K562 (cell line): ENCODE measurements around the gene AGK. TPM values are rescaled to one million over a fixed set of nuclear protein-coding genes. Genes with fewer than 3 reads are reported as not detected.

Experiments used
- ARHGAP35 ChIP-seq: fragments of 450-650 bp; IDR thresholded peaks from 2 replicates; pipeline ENCODE4 v1.6.1; 2018; ENCODE audit not compliant: partially characterized antibody
- ARNT ChIP-seq, 2 experiments: fragments of 450-650 bp; IDR thresholded peaks; 2 replicates each; pipeline ENCODE4 v1.6.1; 2016; ENCODE audit warnings: mild to moderate bottlenecking in 1 of 2
- CAMTA2 ChIP-seq: fragments of 250-450 bp; sonication (Bioruptor Pico); conservative IDR thresholded peaks from 2 replicates; pipeline ENCODE4 v1.5.1; 2022
- CBFB ChIP-seq: sonication (generic); formaldehyde crosslinking; IDR thresholded peaks from 2 replicates; pipeline ENCODE4 v1.4.0; 2020; ENCODE audit warnings: mild to moderate bottlenecking, missing genetic modification reagents
- CHD1 ChIP-seq: fragments of 200-600 bp; sonication (generic); IDR thresholded peaks from one replicate; pipeline ENCODE4 v1.6.1; 2012; ENCODE audit warnings: mild to moderate bottlenecking, moderate library complexity, low read length, inconsistent platforms
- HCFC1 ChIP-seq: IDR thresholded peaks from 2 replicates; pipeline ENCODE4 v1.6.1; 2012; ENCODE audit warnings: low read depth, low read length, improper control_type of control experiment
- IFI16 ChIP-seq: fragments of 250-450 bp; sonication (Bioruptor Pico); IDR thresholded peaks from 2 replicates; pipeline ENCODE4 v2.1.2; 2022; ENCODE audit warnings: mild to moderate bottlenecking, inconsistent platforms
- KHSRP ChIP-seq: fragments of 450-650 bp; IDR thresholded peaks from 2 replicates; pipeline ENCODE4 v1.6.1; 2017
- KLF10 ChIP-seq: fragments of 250-450 bp; sonication (Bioruptor Pico); IDR thresholded peaks from 2 replicates; pipeline ENCODE4 v1.6.1; 2021; ENCODE audit warnings: matching md5 sums
- MCM2 ChIP-seq: fragments of 450-650 bp; IDR thresholded peaks from 2 replicates; pipeline ENCODE4 v1.6.1; 2017; ENCODE audit warnings: low read depth, mild to moderate bottlenecking
- MTA3 ChIP-seq: fragments of 450-650 bp; formaldehyde crosslinking; IDR thresholded peaks from 2 replicates; pipeline ENCODE4 v1.6.1; 2017; ENCODE audit warnings: mild to moderate bottlenecking, borderline replicate concordance
- POLR2A ChIP-seq: fragments of 450-650 bp; conservative IDR thresholded peaks from 2 replicates; pipeline ENCODE4 v1.6.1; 2016
- PRPF4 ChIP-seq: fragments of 200-400 bp; formaldehyde crosslinking; IDR thresholded peaks from one replicate; pipeline ENCODE4 v1.6.1; 2017; ENCODE audit warnings: low read length, low read depth, mild to moderate bottlenecking; ENCODE audit not compliant: insufficient read depth, poor library complexity, severe bottlenecking
- RAD51 ChIP-seq: fragments of 450-650 bp; IDR thresholded peaks from 2 replicates; pipeline ENCODE4 v1.7.1; 2016; ENCODE audit warnings: low read depth, mild to moderate bottlenecking, borderline replicate concordance
- SRF ChIP-seq, 2 experiments: fragments of 250-450, 450-650 bp in 1 of 2; sonication (Bioruptor Pico) in 1 of 2; sonication (generic) in 1 of 2; formaldehyde crosslinking; IDR thresholded peaks; 2 replicates each; pipeline versions ENCODE4 v1.5.0 to v1.5.1; 2020 to 2022; ENCODE audit warnings: mild to moderate bottlenecking in 1 of 2, missing genetic modification reagents in 1 of 2
- ZNF57 ChIP-seq: fragments of 450-650 bp; formaldehyde crosslinking; IDR thresholded peaks from 2 replicates; pipeline ENCODE4 v1.4.0; 2020; ENCODE audit warnings: mild to moderate bottlenecking, moderate library complexity
- polyA plus RNA-seq, 8 experiments: library from polyadenylated mRNA; depleted of rRNA in 4 of 8; stranded (reverse) in 5 of 8; unstranded in 3 of 8; fragments of >200 nt; fragmentation: Nextera tagmentation in 2 of 8; fragmentation: Illumina TruSeq in 1 of 8; extraction: Ambion mirVana in 2 of 8; extraction: Trizol in 1 of 8; gene quantifications; 2 replicates each; pipeline versions ENCODE4 v1.2.1 to v1.2.3, GENCODE V29; 2011 to 2014; ENCODE audit warnings: inconsistent platforms in 1 of 8, missing spikeins in 1 of 8
- total RNA-seq, 7 experiments: library from RNA; depleted of rRNA in 6 of 7; stranded (reverse); fragments of >200 nt in 6 of 7; fragmentation: Illumina TruSeq in 2 of 7; extraction: Trizol in 2 of 7; gene quantifications; 2 replicates each; pipeline versions ENCODE4 v1.2.1 to v1.2.3, GENCODE V29; 2011 to 2021; ENCODE audit warnings: low replicate concordance in 1 of 7
- TF ChIP-seq, protein P1 (sequence below): sonication (generic); formaldehyde crosslinking; IDR thresholded peaks from 2 replicates; pipeline ENCODE4 v1.8.0; 2023; ENCODE audit warnings: mild to moderate bottlenecking, missing genetic modification reagents
- TF ChIP-seq, protein P2 (sequence below): fragments of 250-450 bp; sonication (Bioruptor Pico); IDR thresholded peaks from 2 replicates; pipeline ENCODE4 v1.9.0; 2021; ENCODE audit warnings: mild to moderate bottlenecking, inconsistent platforms
- TF ChIP-seq, protein P3 (sequence below): sonication (generic); formaldehyde crosslinking; IDR thresholded peaks from 2 replicates; pipeline ENCODE4 v1.8.1; 2023; ENCODE audit warnings: mild to moderate bottlenecking, missing genetic modification reagents, moderate library complexity
- TF ChIP-seq, protein P4 (sequence below): fragments of 250-450 bp; sonication (Bioruptor Pico); IDR thresholded peaks from 2 replicates; pipeline ENCODE4 v1.9.0; 2021; ENCODE audit warnings: mild to moderate bottlenecking
- TF ChIP-seq, protein P5 (sequence below): fragments of 250-450 bp; sonication (Bioruptor Pico); IDR thresholded peaks from 2 replicates; pipeline ENCODE4 v1.4.0; 2020; ENCODE audit warnings: borderline replicate concordance

AGK gene
- total and polyA plus RNA-seq, 9 of the 15 experiments (the other 6 are each of a cell fraction or from before 2014, with no cell fraction given) = 50.7 to 128 (median 71.8) TPM

DNA sequence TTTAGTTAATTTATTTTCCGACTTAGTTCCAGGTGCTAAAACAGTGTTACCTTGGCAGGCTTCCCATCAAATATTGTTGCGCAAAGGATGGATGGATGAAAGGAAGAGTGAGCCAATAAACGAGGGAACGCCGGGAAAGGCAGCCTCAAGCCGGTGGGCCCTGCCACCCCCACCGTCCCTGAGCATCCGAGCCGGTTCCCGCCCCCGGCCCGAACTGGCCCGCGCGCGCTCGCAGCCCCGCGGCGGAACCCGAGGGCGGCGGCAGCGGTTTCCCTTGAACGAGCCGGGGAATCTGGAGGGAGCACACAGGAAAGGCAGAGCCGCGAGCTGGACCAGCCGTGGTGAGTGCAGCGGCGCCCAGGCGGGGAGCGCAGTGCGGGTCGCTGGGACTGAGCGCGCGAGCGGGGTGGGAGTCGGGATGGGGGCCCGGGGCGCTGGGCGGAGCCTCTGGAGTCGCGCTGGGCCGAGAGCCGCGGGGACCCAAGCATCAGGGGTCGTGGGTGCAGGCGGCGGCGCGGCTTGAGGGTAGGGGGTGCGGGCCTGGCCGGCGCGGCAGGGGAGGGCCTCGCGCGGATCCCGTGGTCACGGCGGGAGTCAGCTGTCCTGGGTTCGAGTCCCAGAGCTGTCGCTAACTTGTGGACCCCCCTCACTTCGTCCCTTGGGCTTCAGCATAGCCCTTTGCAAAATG, at the start of gene AGK (continued):
- TF ChIP-seq MTA3 = peak; percentile 86
- TF ChIP-seq, protein P1, sequence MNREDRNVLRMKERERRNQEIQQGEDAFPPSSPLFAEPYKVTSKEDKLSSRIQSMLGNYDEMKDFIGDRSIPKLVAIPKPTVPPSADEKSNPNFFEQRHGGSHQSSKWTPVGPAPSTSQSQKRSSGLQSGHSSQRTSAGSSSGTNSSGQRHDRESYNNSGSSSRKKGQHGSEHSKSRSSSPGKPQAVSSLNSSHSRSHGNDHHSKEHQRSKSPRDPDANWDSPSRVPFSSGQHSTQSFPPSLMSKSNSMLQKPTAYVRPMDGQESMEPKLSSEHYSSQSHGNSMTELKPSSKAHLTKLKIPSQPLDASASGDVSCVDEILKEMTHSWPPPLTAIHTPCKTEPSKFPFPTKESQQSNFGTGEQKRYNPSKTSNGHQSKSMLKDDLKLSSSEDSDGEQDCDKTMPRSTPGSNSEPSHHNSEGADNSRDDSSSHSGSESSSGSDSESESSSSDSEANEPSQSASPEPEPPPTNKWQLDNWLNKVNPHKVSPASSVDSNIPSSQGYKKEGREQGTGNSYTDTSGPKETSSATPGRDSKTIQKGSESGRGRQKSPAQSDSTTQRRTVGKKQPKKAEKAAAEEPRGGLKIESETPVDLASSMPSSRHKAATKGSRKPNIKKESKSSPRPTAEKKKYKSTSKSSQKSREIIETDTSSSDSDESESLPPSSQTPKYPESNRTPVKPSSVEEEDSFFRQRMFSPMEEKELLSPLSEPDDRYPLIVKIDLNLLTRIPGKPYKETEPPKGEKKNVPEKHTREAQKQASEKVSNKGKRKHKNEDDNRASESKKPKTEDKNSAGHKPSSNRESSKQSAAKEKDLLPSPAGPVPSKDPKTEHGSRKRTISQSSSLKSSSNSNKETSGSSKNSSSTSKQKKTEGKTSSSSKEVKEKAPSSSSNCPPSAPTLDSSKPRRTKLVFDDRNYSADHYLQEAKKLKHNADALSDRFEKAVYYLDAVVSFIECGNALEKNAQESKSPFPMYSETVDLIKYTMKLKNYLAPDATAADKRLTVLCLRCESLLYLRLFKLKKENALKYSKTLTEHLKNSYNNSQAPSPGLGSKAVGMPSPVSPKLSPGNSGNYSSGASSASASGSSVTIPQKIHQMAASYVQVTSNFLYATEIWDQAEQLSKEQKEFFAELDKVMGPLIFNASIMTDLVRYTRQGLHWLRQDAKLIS = peak; percentile 92
- no peak for TF ChIP-seq MCM2
- no peak for TF ChIP-seq PRPF4
- TF ChIP-seq CAMTA2 = no peak
- TF ChIP-seq, protein P2, sequence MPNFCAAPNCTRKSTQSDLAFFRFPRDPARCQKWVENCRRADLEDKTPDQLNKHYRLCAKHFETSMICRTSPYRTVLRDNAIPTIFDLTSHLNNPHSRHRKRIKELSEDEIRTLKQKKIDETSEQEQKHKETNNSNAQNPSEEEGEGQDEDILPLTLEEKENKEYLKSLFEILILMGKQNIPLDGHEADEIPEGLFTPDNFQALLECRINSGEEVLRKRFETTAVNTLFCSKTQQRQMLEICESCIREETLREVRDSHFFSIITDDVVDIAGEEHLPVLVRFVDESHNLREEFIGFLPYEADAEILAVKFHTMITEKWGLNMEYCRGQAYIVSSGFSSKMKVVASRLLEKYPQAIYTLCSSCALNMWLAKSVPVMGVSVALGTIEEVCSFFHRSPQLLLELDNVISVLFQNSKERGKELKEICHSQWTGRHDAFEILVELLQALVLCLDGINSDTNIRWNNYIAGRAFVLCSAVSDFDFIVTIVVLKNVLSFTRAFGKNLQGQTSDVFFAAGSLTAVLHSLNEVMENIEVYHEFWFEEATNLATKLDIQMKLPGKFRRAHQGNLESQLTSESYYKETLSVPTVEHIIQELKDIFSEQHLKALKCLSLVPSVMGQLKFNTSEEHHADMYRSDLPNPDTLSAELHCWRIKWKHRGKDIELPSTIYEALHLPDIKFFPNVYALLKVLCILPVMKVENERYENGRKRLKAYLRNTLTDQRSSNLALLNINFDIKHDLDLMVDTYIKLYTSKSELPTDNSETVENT (CRISPR knock-in tag) = peak; percentile 84
- no peak for TF ChIP-seq ARHGAP35
- TF ChIP-seq RAD51 = no peak
- TF ChIP-seq SRF (CRISPR knock-in tag; IDR thresholded peaks at IDR 0.05) = peak in 1 of 2 experiments; percentile 6; a peak in 1 of 4 replicates
- TF ChIP-seq CHD1 = peak; percentile 63
- no peak; the same call in 1 of the 2 replicates for TF ChIP-seq CBFB
- TF ChIP-seq ARNT (IDR thresholded peaks at IDR 0.05) = no peak
- no peak for TF ChIP-seq KHSRP
- TF ChIP-seq IFI16 = no peak
- TF ChIP-seq KLF10 (CRISPR knock-in tag) = no peak
- peak; percentile 97 for TF ChIP-seq POLR2A
- TF ChIP-seq HCFC1 = peak; percentile 85
- TF ChIP-seq ZNF57 (CRISPR knock-in tag) = no peak
- TF ChIP-seq, protein P3, sequence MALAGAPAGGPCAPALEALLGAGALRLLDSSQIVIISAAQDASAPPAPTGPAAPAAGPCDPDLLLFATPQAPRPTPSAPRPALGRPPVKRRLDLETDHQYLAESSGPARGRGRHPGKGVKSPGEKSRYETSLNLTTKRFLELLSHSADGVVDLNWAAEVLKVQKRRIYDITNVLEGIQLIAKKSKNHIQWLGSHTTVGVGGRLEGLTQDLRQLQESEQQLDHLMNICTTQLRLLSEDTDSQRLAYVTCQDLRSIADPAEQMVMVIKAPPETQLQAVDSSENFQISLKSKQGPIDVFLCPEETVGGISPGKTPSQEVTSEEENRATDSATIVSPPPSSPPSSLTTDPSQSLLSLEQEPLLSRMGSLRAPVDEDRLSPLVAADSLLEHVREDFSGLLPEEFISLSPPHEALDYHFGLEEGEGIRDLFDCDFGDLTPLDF (CRISPR knock-in tag) = peak; percentile 92
- TF ChIP-seq, protein P4, sequence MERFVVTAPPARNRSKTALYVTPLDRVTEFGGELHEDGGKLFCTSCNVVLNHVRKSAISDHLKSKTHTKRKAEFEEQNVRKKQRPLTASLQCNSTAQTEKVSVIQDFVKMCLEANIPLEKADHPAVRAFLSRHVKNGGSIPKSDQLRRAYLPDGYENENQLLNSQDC (CRISPR knock-in tag) = no peak; the same call in 1 of the 2 replicates
- TF ChIP-seq, protein P5, sequence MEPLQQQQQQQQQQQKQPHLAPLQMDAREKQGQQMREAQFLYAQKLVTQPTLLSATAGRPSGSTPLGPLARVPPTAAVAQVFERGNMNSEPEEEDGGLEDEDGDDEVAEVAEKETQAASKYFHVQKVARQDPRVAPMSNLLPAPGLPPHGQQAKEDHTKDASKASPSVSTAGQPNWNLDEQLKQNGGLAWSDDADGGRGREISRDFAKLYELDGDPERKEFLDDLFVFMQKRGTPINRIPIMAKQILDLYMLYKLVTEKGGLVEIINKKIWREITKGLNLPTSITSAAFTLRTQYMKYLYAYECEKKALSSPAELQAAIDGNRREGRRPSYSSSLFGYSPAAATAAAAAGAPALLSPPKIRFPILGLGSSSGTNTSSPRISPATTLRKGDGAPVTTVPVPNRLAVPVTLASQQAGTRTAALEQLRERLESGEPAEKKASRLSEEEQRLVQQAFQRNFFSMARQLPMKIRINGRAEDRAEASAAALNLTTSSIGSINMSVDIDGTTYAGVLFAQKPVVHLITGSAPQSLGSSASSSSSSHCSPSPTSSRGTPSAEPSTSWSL (CRISPR knock-in tag) = no peak
